ENCODE data around the gene RALB.

The RALB gene

GRCh38 chr2:120209427-120210269 is 43.0 kb upstream of the RALB start:
- Histone ChIP-seq H3K36me3 (no peaks in the 10 kb centered on the region), H3K27me3 (no peaks in the 10 kb centered on the region), H3K4me3 (no peak overlapping the region), H3K9ac (no peak overlapping the region), H3K4me1 (peaks cover 14 to 40% (median 26%) of the 10 kb centered on the region in 10 experiments), H3K27ac (peak overlapping the region in 3 of 11 experiments; percentile 2 to 39 (median 36); a peak in 4 of 22 replicates), H3K9me3 (replicated peaks in 1 of 11) (no peaks in the 10 kb centered on the region), H4K20me1 (peaks cover 0 to 15% (median 0%) of the 10 kb centered on the region in 11 experiments; a peak in 2 of 22 replicates), H3K4me2 (peak overlapping the region; percentile 23 to 65 (median 51); a peak in 18 of 22 replicates)
- no peak for TF ChIP-seq Cebpa-rat (IDR thresholded peaks at IDR 0.05)

DNA sequence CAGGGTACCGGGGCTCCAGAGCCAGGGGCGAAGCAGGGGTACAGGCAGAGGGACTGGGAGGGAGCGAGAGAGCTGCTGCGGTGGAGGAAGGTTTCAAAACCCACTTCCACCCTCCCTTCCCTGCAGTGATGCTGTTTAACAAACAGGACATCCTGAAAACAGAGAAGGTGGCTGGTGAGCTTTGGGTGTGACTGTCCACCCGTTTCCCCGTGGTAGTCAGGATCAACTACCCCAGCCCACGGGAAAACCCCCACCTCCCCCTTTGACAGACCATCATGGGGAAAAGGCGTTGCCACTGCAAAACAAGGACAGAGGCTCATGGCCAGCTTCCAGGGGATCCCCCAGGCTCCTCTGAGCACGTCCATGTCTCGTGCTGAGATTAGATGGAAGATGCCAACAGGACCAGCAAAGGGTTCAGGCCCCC is 42.4 kb upstream of the RALB start:
- no peak for TF ChIP-seq Cebpa-rat (IDR thresholded peaks at IDR 0.05)
- peaks cover 14 to 37% (median 25%) of the 10 kb centered on the region in 10 experiments for H3K4me1 ChIP-seq
- no peak overlapping the region for H3K4me3 ChIP-seq
- H3K9me3 ChIP-seq (replicated peaks in 1 of 11) = peaks cover 0 to under 1% (median 0%) of the 10 kb centered on the region in 11 experiments; a peak in 3 of 22 replicates
- H3K9ac ChIP-seq = no peak overlapping the region
- no peaks in the 10 kb centered on the region for H3K36me3 ChIP-seq
- peaks cover 0 to 15% (median 0%) of the 10 kb centered on the region in 11 experiments; a peak in 2 of 22 replicates for H4K20me1 ChIP-seq
- no peaks in the 10 kb centered on the region for H3K27me3 ChIP-seq
- peak overlapping the region in 2 of 11 experiments; percentile 36 to 39; a peak in 4 of 22 replicates for H3K27ac ChIP-seq
- H3K4me2 ChIP-seq = peak overlapping the region; percentile 9 to 60 (median 41); a peak in 19 of 22 replicates

DNA sequence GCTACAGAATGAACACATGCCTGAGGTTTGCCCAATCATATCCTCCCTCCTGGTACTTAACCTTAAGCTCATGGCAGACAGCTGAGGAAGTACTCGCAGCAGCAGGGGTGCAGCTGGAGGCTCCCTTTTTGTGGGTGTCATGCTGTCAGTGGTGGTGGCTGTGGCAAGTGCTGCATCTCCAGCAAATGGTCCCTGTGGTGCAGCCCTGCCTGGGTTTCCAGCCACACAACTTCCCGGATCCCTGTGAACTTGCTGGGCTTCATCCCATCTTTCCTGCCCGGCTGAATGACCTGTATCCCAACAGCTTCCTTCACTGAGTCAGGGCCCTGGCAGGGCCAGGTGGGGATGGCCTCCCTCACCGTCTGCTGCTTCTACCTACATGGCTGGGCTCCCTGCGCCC is 34.5 kb upstream of the RALB start:
- H3K27me3 ChIP-seq = no peaks in the 10 kb centered on the region
- no peak overlapping the region for H3K4me2 ChIP-seq
- H4K20me1 ChIP-seq = peaks cover 0 to 35% (median 4%) of the 10 kb centered on the region in 11 experiments; a peak in 11 of 22 replicates
- peaks cover 16 to 32% (median 25%) of the 10 kb centered on the region in 10 experiments for H3K4me1 ChIP-seq
- H3K36me3 ChIP-seq = peaks cover 46 to 73% (median 57%) of the 10 kb centered on the region in 11 experiments
- H3K9ac ChIP-seq = no peak overlapping the region
- peaks cover 17 to 76% (median 65%) of the 10 kb centered on the region in 11 experiments for H3K9me3 ChIP-seq (replicated peaks in 1 of 11)
- TF ChIP-seq Cebpa-rat (IDR thresholded peaks at IDR 0.05) = no peak
- no peak overlapping the region for H3K4me3 ChIP-seq
- H3K27ac ChIP-seq = no peak overlapping the region

DNA sequence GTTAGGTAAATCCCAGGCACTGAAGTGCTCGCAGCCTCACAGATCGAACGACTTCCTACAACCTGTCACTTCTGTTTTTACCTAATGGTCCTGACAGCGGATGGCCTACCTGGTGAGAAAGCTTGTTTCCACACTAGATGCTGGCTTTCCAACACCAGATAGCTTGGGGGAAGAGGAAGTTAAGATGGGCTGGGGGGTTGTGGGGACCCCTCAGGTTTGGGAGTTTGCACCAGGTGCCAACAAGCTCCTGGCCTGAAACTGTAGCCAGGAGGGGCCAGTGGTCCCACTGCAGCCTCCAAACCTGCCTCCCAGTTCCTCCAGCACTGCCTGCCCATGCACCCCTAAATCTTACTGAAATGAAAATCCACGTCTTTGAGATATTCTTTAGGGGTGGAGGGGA is 33.4 kb upstream of the RALB start:
- Histone ChIP-seq H3K4me3 (no peak overlapping the region), H3K9ac (no peak overlapping the region), H3K27ac (no peak overlapping the region), H3K4me1 (peaks cover 25 to 39% (median 33%) of the 10 kb centered on the region in 10 experiments), H3K36me3 (peaks cover 46 to 73% (median 57%) of the 10 kb centered on the region in 11 experiments), H3K4me2 (0 out of 22 replicates have a peak overlapping the region, but pooled peaks of 1 of the 11 experiments have one; percentile 5), H3K27me3 (peaks cover 0 to 6% (median 0%) of the 10 kb centered on the region in 11 experiments; a peak in 2 of 22 replicates), H4K20me1 (peaks cover 0 to 35% (median 4%) of the 10 kb centered on the region in 11 experiments; a peak in 11 of 22 replicates), H3K9me3 (replicated peaks in 1 of 11) (peaks cover 17 to 76% (median 65%) of the 10 kb centered on the region in 11 experiments)
- TF ChIP-seq Cebpa-rat (IDR thresholded peaks at IDR 0.05) = no peak

DNA sequence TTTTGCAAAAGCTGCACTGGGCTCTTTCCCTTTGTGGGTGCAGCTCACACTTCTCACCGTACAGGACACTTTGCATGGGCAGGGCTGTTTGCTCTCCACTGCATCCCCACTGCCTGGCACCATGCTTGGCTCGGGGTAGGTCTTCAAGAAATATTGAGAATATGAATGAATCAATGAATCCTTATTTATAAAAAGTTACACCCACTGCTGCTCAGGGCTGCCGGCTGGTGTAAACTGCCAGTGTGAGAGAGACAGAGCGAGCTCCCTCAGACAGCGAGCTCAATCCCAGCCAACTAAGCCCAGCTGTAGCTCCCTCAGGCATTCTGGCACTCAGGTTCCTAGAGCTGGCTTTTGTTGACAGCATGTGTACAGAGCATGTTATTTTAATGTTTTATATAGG is 32.9 kb upstream of the RALB start:
- H3K27me3 ChIP-seq = peaks cover 0 to 8% (median 0%) of the 10 kb centered on the region in 11 experiments; a peak in 5 of 22 replicates
- peak overlapping the region in 2 of 11 experiments; percentile 5 to 99; a peak in 1 of 22 replicates for H3K4me2 ChIP-seq
- peaks cover 46 to 73% (median 57%) of the 10 kb centered on the region in 11 experiments for H3K36me3 ChIP-seq
- no peak overlapping the region for H3K27ac ChIP-seq
- peaks cover 17 to 76% (median 65%) of the 10 kb centered on the region in 11 experiments for H3K9me3 ChIP-seq (replicated peaks in 1 of 11)
- H3K4me3 ChIP-seq = no peak overlapping the region
- H3K4me1 ChIP-seq = peaks cover 28 to 44% (median 37%) of the 10 kb centered on the region in 10 experiments
- no peak overlapping the region for H3K9ac ChIP-seq
- peaks cover 0 to 35% (median 4%) of the 10 kb centered on the region in 11 experiments; a peak in 11 of 22 replicates for H4K20me1 ChIP-seq
- no peak for TF ChIP-seq Cebpa-rat (IDR thresholded peaks at IDR 0.05)

DNA sequence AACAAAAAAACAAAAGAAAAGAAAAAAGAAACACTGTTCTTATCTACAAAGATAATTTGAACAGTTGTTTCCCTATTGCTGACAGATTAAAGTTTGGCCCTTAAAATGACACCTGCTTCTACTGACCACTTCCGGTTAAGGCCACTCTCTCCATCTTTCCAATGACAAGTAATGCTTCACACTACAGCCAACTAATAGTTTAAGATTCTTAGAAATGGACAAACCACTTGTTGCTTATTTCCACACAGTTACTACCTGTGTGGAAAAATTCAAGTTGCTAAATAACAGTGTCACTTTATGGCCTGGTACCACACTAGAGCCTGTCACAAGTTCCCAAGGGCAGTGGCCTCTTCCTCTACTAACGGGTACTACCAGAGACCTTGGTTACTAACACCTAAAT is 31.9 kb upstream of the RALB start:
- H3K9ac ChIP-seq = no peak overlapping the region
- no peak for TF ChIP-seq Cebpa-rat (IDR thresholded peaks at IDR 0.05)
- peaks cover 17 to 72% (median 60%) of the 10 kb centered on the region in 11 experiments for H3K9me3 ChIP-seq (replicated peaks in 1 of 11)
- H3K36me3 ChIP-seq = peaks cover 45 to 69% (median 57%) of the 10 kb centered on the region in 11 experiments
- peak overlapping the region; percentile 23 to 99 (median 94); a peak in 21 of 22 replicates for H3K4me2 ChIP-seq
- no peak overlapping the region for H3K27ac ChIP-seq
- peak overlapping the region in 4 of 10 experiments; percentile 1 to 28 (median 16); a peak in 3 of 20 replicates for H3K4me3 ChIP-seq
- peaks cover 28 to 46% (median 39%) of the 10 kb centered on the region in 10 experiments for H3K4me1 ChIP-seq
- peaks cover 0 to 35% (median 4%) of the 10 kb centered on the region in 11 experiments; a peak in 11 of 22 replicates for H4K20me1 ChIP-seq
- peaks cover 0 to 17% (median 0%) of the 10 kb centered on the region in 11 experiments; a peak in 6 of 22 replicates for H3K27me3 ChIP-seq

GRCh38 chr2:120221616-120222015 is 31.0 kb upstream of the RALB start:
- H3K4me3 ChIP-seq = peak overlapping the region in 8 of 10 experiments; percentile 1 to 78 (median 68); a peak in 9 of 20 replicates
- no peak overlapping the region for H3K27ac ChIP-seq
- H3K9ac ChIP-seq = no peak overlapping the region
- TF ChIP-seq Cebpa-rat (IDR thresholded peaks at IDR 0.05) = no peak
- H3K4me2 ChIP-seq = peak overlapping the region; percentile 83 to 99 (median 94)
- peaks cover 0 to 35% (median 4%) of the 10 kb centered on the region in 11 experiments; a peak in 11 of 22 replicates for H4K20me1 ChIP-seq
- peaks cover 39 to 61% (median 52%) of the 10 kb centered on the region in 11 experiments for H3K36me3 ChIP-seq
- H3K4me1 ChIP-seq = peaks cover 32 to 55% (median 44%) of the 10 kb centered on the region in 10 experiments
- H3K9me3 ChIP-seq (replicated peaks in 1 of 11) = peaks cover 17 to 64% (median 52%) of the 10 kb centered on the region in 11 experiments
- peaks cover 0 to 18% (median 0%) of the 10 kb centered on the region in 11 experiments; a peak in 6 of 22 replicates for H3K27me3 ChIP-seq

DNA sequence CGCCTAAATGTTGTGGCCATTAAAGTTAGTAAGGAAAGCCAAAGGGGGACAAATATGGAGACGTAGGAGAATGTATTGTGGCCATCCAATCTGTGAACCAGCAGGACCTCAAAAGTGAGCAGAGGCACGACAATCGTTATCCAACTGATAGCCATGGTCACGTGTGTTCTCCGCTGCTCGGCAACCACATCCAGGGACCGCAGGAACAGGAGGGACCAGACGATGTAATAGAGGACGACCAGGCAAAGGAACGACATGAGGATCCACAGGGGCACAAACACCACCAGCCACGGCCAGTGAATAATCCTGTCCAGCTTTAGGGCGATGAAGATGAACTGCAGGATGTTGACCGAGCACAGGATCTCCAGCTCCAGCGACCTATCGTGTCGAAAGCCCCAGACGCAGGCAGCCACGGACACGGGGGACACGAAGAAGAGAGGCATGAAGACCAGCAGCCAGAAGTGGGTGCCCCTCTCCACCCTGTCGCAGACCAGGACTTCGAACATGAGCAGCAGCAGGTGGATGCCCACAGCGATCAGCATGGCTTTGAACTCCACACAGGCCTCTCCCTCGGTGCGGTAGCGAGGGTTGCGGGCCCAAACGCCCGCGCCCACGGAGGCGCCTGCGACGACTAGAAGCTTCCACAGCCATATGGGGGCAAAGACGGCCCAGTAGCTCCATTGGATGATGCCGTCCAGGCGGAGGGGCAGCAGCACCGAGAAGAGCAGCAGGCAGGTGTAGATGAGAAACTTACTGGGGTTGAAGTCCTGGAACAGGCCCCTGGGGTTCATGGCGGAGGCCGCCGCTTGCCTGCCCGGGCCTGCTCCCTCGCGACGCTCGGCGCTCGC is 30.2 kb upstream of the RALB start:
- Histone ChIP-seq H4K20me1 (peaks cover 0 to 35% (median 4%) of the 10 kb centered on the region in 11 experiments; a peak in 11 of 22 replicates), H3K4me2 (peak overlapping the region; percentile 83 to 99 (median 94)), H3K27me3 (peaks cover 0 to 21% (median 0%) of the 10 kb centered on the region in 11 experiments; a peak in 7 of 22 replicates), H3K27ac (peak overlapping the region; percentile 93 to 99 (median 97)), H3K4me1 (peaks cover 37 to 63% (median 48%) of the 10 kb centered on the region in 10 experiments), H3K9ac (peak overlapping the region; percentile 87 to 98 (median 91)), H3K9me3 (replicated peaks in 1 of 11) (peaks cover 17 to 56% (median 44%) of the 10 kb centered on the region in 11 experiments), H3K36me3 (peaks cover 38 to 53% (median 50%) of the 10 kb centered on the region in 11 experiments), H3K4me3 (peak overlapping the region; percentile 58 to 78 (median 68))
- no peak for TF ChIP-seq Cebpa-rat (IDR thresholded peaks at IDR 0.05)

Measured in BLaER1 treated with 17β-estradiol and CSF1 and Interleukin-3, amounts not matched to agents 10 nM and 100 nM (cell line).